Neural progenitor cell (in vitro differentiated cells): Measurements from ENCODE around the gene MEG3.

ENCODE experiments used
- CTCF ChIP-seq: fragments of 200-600 bp; sonication (generic); IDR thresholded peaks from 2 replicates; pipeline ENCODE4 v1.5.1; 2017; ENCODE audit warnings: antibody characterized with exemption, mild to moderate bottlenecking
- EZH2 ChIP-seq: fragments of 200-600 bp; sonication (generic); IDR thresholded peaks from 2 replicates; pipeline ENCODE4 v1.6.1; 2017; ENCODE audit warnings: antibody characterized with exemption, mild to moderate bottlenecking, moderate library complexity

GRCh38 chr14:100789460-100790417, 36.2 kb upstream of the MEG3 start:
- TF ChIP-seq EZH2 (no peak), CTCF (no peak)
